ENCODE data around the gene STXBP3.

DNA sequence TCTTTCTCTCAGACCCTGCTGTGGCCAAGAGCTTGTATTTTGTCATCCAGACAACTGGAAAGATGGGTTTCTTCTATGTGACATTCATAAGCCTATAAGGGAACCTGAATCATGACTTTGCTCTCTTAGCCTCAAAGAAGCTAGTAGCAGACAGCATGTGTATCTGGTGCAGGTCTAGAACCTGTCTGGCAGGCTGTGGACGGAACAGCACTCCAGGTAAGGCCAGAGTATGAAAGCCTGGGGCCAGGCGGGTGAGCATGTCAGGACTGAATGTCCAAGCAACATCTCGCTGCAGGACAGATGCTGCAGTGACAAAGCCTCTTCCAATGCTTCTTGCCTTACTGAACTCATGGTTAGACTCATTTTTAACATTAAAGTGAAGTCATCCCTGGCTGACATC lies 77.6 kb downstream of the STXBP3 start:
- TF ChIP-seq, protein P1, sequence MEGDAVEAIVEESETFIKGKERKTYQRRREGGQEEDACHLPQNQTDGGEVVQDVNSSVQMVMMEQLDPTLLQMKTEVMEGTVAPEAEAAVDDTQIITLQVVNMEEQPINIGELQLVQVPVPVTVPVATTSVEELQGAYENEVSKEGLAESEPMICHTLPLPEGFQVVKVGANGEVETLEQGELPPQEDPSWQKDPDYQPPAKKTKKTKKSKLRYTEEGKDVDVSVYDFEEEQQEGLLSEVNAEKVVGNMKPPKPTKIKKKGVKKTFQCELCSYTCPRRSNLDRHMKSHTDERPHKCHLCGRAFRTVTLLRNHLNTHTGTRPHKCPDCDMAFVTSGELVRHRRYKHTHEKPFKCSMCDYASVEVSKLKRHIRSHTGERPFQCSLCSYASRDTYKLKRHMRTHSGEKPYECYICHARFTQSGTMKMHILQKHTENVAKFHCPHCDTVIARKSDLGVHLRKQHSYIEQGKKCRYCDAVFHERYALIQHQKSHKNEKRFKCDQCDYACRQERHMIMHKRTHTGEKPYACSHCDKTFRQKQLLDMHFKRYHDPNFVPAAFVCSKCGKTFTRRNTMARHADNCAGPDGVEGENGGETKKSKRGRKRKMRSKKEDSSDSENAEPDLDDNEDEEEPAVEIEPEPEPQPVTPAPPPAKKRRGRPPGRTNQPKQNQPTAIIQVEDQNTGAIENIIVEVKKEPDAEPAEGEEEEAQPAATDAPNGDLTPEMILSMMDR (IDR thresholded peaks at IDR 0.05) = no peak
- no peak for TF ChIP-seq POLR2A (IDR thresholded peaks at IDR 0.05)
- no peak for TF ChIP-seq POLR2AphosphoS5 (IDR thresholded peaks at IDR 0.05)
- TF ChIP-seq EP300 (IDR thresholded peaks at IDR 0.05) = no peak

Measured in gastroesophageal sphincter (tissue), 3 donors.